HepG2 (cell line): Measurements from ENCODE around the gene RRAS. TPM values are rescaled to one million over a fixed set of nuclear protein-coding genes. Genes with fewer than 3 reads are reported as not detected.

Experiments
- CBFB ChIP-seq: sonication (generic); formaldehyde crosslinking; IDR thresholded peaks from 2 replicates; pipeline ENCODE4 v1.4.0; 2020; ENCODE audit warnings: missing genetic modification reagents
- CBX1 ChIP-seq: IDR thresholded peaks from one replicate; pipeline ENCODE4 v1.6.1; 2016; ENCODE audit warnings: antibody characterized with exemption, low read depth
- EZH2 ChIP-seq: conservative IDR thresholded peaks from 2 replicates; pipeline ENCODE4 v1.6.1; 2012; ENCODE audit warnings: mild to moderate bottlenecking, low read depth, low read length, moderate library complexity
- GABPA ChIP-seq, 2 experiments: IDR thresholded peaks; 2 replicates each; pipeline ENCODE4 v1.6.1; 2011 to 2016; ENCODE audit warnings: low read depth in 2 of 2, low read length in 1 of 2, missing biosample characterization in 1 of 2, missing genetic modification characterization in 1 of 2
- HNRNPH1 ChIP-seq: fragments of 200-400 bp; formaldehyde crosslinking; optimal IDR thresholded peaks from 2 replicates; pipeline ENCODE3; 2017; ENCODE audit warnings: mild to moderate bottlenecking, low read depth, low read length
- MIER2 ChIP-seq: IDR thresholded peaks from 2 replicates; pipeline ENCODE4 v1.6.1; 2016; ENCODE audit warnings: missing biosample characterization, missing genetic modification reagents
- NONO ChIP-seq, 2 experiments: fragments of 450-650 bp in 1 of 2; sonication (generic) in 1 of 2; formaldehyde crosslinking in 1 of 2; IDR thresholded peaks in 1 of 2; conservative IDR thresholded peaks in 1 of 2; 2 replicates each; pipeline versions ENCODE4 v1.6.1 to v1.8.0; 2017 to 2022; ENCODE audit warnings: mild to moderate bottlenecking in 1 of 2, missing genetic modification reagents in 1 of 2, moderate library complexity in 1 of 2
- RXRB ChIP-seq: IDR thresholded peaks from 2 replicates; pipeline ENCODE4 v1.6.1; 2016; ENCODE audit warnings: borderline replicate concordance, missing genetic modification reagents, missing compliant biosample characterization
- SP4 ChIP-seq: sonication (generic); formaldehyde crosslinking; IDR thresholded peaks from 2 replicates; pipeline ENCODE4 v1.8.1; 2023; ENCODE audit warnings: mild to moderate bottlenecking, missing genetic modification reagents
- SRF ChIP-seq: IDR thresholded peaks from 2 replicates; pipeline ENCODE4 v1.6.1; 2011; ENCODE audit warnings: mild to moderate bottlenecking, low read depth, low read length, moderate library complexity
- TP53 ChIP-seq: sonication (generic); formaldehyde crosslinking; conservative IDR thresholded peaks from 2 replicates; pipeline ENCODE4 v1.4.0; 2020; ENCODE audit warnings: missing genetic modification reagents
- TRAFD1 ChIP-seq: sonication (generic); formaldehyde crosslinking; IDR thresholded peaks from 2 replicates; pipeline ENCODE4 v1.5.1; 2020; ENCODE audit warnings: missing genetic modification reagents, mild to moderate bottlenecking, borderline replicate concordance
- ZC3H4 ChIP-seq: sonication (generic); formaldehyde crosslinking; IDR thresholded peaks from 2 replicates; pipeline ENCODE4 v1.4.0; 2020; ENCODE audit warnings: missing genetic modification reagents, borderline replicate concordance
- ZFP62 ChIP-seq: sonication (generic); formaldehyde crosslinking; IDR thresholded peaks from 2 replicates; pipeline ENCODE4 v1.4.0; 2020; ENCODE audit warnings: missing genetic modification reagents
- ZNF205 ChIP-seq: IDR thresholded peaks from 2 replicates; pipeline ENCODE4 v1.6.1; 2018; ENCODE audit warnings: missing biosample characterization, missing genetic modification reagents
- ZNF30 ChIP-seq: sonication (generic); formaldehyde crosslinking; IDR thresholded peaks from 2 replicates; pipeline ENCODE4 v1.5.0; 2020; ENCODE audit warnings: mild to moderate bottlenecking, missing genetic modification reagents
- ZNF496 ChIP-seq: sonication (generic); formaldehyde crosslinking; IDR thresholded peaks from 2 replicates; pipeline ENCODE4 v1.8.1; 2023; ENCODE audit warnings: mild to moderate bottlenecking, moderate library complexity, missing genetic modification reagents; ENCODE audit not compliant: insufficient replicate concordance
- ZNF800 ChIP-seq: sonication (generic); formaldehyde crosslinking; IDR thresholded peaks from 2 replicates; pipeline ENCODE4 v1.4.0; 2020; ENCODE audit warnings: missing genetic modification reagents
- ZNF841 ChIP-seq: sonication (generic); formaldehyde crosslinking; IDR thresholded peaks from 2 replicates; pipeline ENCODE4 v1.8.1; 2023; ENCODE audit warnings: missing genetic modification reagents, borderline replicate concordance
- polyA plus RNA-seq, 8 experiments: library from polyadenylated mRNA; depleted of rRNA in 3 of 8; stranded (reverse) in 7 of 8; unstranded in 1 of 8; fragments of >200 nt; fragmentation: Illumina TruSeq in 4 of 8; extraction: Trizol in 4 of 8; gene quantifications; 2 replicates each; pipeline versions ENCODE4 v1.2.1 to v1.2.3, GENCODE V29; 2011 to 2016; ENCODE audit warnings: low read depth in 4 of 8, missing spikeins in 1 of 8, mixed read lengths in 1 of 8; ENCODE audit not compliant: insufficient read depth in 1 of 8
- total RNA-seq, 5 experiments: library from RNA; depleted of rRNA; stranded (reverse); fragments of >200 nt; fragmentation: Illumina TruSeq; extraction: Trizol; gene quantifications; 2 replicates each; pipeline ENCODE4 v1.2.3, GENCODE V29; 2016; ENCODE audit warnings: low read depth in 1 of 5
- TF ChIP-seq, protein P1 (sequence below): sonication (generic); formaldehyde crosslinking; IDR thresholded peaks from 2 replicates; pipeline ENCODE4 v1.8.0; 2022; ENCODE audit warnings: low read depth, missing genetic modification reagents
- TF ChIP-seq, protein P2 (sequence below): sonication (generic); formaldehyde crosslinking; IDR thresholded peaks from 2 replicates; pipeline ENCODE4 v1.4.0; 2020; ENCODE audit warnings: missing genetic modification reagents

Gene RRAS
- total and polyA plus RNA-seq, 2 of the 13 experiments (the other 11 are each of a cell fraction or from before 2014, with no cell fraction given): 1.5 to 12.0 TPM

- TF ChIP-seq, protein P1, sequence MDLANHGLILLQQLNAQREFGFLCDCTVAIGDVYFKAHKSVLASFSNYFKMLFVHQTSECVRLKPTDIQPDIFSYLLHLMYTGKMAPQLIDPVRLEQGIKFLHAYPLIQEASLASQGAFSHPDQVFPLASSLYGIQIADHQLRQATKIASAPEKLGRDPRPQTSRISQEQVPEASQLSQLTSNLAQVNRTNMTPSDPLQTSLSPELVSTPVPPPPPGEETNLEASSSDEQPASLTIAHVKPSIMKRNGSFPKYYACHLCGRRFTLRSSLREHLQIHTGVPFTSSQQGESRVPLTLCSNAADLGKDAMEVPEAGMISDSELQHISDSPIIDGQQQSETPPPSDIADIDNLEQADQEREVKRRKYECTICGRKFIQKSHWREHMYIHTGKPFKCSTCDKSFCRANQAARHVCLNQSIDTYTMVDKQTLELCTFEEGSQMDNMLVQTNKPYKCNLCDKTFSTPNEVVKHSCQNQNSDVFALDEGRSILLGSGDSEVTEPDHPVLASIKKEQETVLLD (CRISPR knock-in tag): no peak
- TF ChIP-seq CBX1: no peak
- TF ChIP-seq NONO (IDR thresholded peaks at IDR 0.05): no peak
- no peak for TF ChIP-seq NONO (CRISPR knock-in tag; conservative IDR thresholded peaks at IDR 0.05)
- no peak for TF ChIP-seq TP53 (CRISPR knock-in tag)
- TF ChIP-seq ZNF30 (CRISPR knock-in tag): 0 out of 2 replicates have a peak, but pooled peaks have one; percentile 29
- TF ChIP-seq CBFB (CRISPR knock-in tag): peak; percentile 22; the same call in 1 of the 2 replicates
- TF ChIP-seq, protein P2, sequence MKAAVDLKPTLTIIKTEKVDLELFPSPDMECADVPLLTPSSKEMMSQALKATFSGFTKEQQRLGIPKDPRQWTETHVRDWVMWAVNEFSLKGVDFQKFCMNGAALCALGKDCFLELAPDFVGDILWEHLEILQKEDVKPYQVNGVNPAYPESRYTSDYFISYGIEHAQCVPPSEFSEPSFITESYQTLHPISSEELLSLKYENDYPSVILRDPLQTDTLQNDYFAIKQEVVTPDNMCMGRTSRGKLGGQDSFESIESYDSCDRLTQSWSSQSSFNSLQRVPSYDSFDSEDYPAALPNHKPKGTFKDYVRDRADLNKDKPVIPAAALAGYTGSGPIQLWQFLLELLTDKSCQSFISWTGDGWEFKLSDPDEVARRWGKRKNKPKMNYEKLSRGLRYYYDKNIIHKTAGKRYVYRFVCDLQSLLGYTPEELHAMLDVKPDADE (CRISPR knock-in tag): no peak
- no peak for TF ChIP-seq ZFP62 (CRISPR knock-in tag)
- no peak for TF ChIP-seq HNRNPH1
- no peak for TF ChIP-seq EZH2
- TF ChIP-seq ZC3H4: peak; percentile 74; the same call in 1 of the 2 replicates
- TF ChIP-seq ZNF496 (CRISPR knock-in tag): no peak
- TF ChIP-seq MIER2: 0 out of 2 replicates have a peak, but pooled peaks have one; percentile 34
- no peak for TF ChIP-seq ZNF205 (CRISPR knock-in tag)
- peak; percentile 92 for TF ChIP-seq SP4 (CRISPR knock-in tag)
- no peak for TF ChIP-seq SRF
- TF ChIP-seq ZNF800 (CRISPR knock-in tag): no peak
- TF ChIP-seq RXRB (CRISPR knock-in tag): peak; percentile 27; the same call in 1 of the 2 replicates
- TF ChIP-seq ZNF841 (CRISPR knock-in tag): no peak
- no peak for TF ChIP-seq TRAFD1 (CRISPR knock-in tag)
- no peak for TF ChIP-seq GABPA (IDR thresholded peaks at IDR 0.05; ENCODE audit: low read depth, low read length)
- TF ChIP-seq GABPA (CRISPR knock-in tag; IDR thresholded peaks at IDR 0.05; ENCODE audit: low read depth): peak; percentile 64; the same call in 1 of the 2 replicates
Measured at GRCh38 chr19:49590071-49590970, 49.6 kb downstream of the RRAS start (continued).
